K562 (cell line): ENCODE results near the gene KLHDC10. TPM values are rescaled to one million over a fixed set of nuclear protein-coding genes. Genes with fewer than 3 reads are reported as not detected.
"Not testable (repeated sequence)": the region's sequence is repeated elsewhere in the genome, so short reads cannot be mapped to it uniquely, and the experiment has no call there.

Source experiments
- ATAC-seq: fragments of 200-7000 bp; cut with Tn5 transposase; 3 replicates; pipeline ENCODE4 v1.9.1; 2020; ENCODE audit warnings: moderate library complexity
- BruUV-seq: library from RNA; stranded (reverse); fragments of 400-500 nt; replicated peaks from 2 replicates; lab custom pipeline; 2021; lab: Mats Ljungman, UMichigan
- CTCF ChIA-PET: fragments of 300-600 bp; formaldehyde crosslinking; extraction: SDS; loops from one replicate; lab custom pipeline; 2021; ENCODE audit warnings: low intra/inter-chr PET ratio; lab: Yijun Ruan, JAX
- POLR2A ChIA-PET: fragments of 300-600, 350-650 bp; sonication (Branson Sonifier 250); formaldehyde crosslinking; extraction: SDS; loops from one replicate; lab custom pipeline; 2021; ENCODE audit warnings: antibody characterized with exemption, inconsistent platforms; lab: Yijun Ruan, JAX
- DNase-seq, 4 experiments: peaks; one replicate each; pipeline versions ENCODE4 v3.0.0 to v3.0.0-alpha.2; 2011 to 2018; ENCODE audit warnings: low spot score in 3 of 4, mixed read lengths in 3 of 4; ENCODE audit errors: extremely low read depth in 1 of 4
- FAIRE-seq: peaks from 2 replicates; lab custom pipeline; 2011; peaks lifted over from hg19 to GRCh38; lab: Jason Lieb, UNC
- H2AFZ ChIP-seq: 2 replicates; pipeline ENCODE4 v1.6.0; 2011; ENCODE audit warnings: low read depth, low read length, control low read depth, inconsistent platforms
- H3K27ac ChIP-seq: fragments of 200-600 bp; 3 replicates; pipeline ENCODE4 v1.8.0; 2011; ENCODE audit warnings: low read depth, mild to moderate bottlenecking, control low read depth, inconsistent platforms, low read length, moderate library complexity, mixed read lengths; ENCODE audit errors: extremely low read depth
- H3K27me3 ChIP-seq, 2 experiments: fragments of 300-600 bp in 1 of 2; 2 replicates in 1 of 2; 3 replicates in 1 of 2; pipeline versions ENCODE4 v1.6.0 to v1.8.0; 2011; ENCODE audit warnings: inconsistent platforms in 2 of 2, low read length in 2 of 2, mild to moderate bottlenecking in 1 of 2, mixed read lengths in 1 of 2, moderate library complexity in 1 of 2; ENCODE audit not compliant: control insufficient read depth in 2 of 2, insufficient read depth in 2 of 2
- H3K36me3 ChIP-seq: fragments of 300-600 bp; 3 replicates; pipeline ENCODE4 v1.8.0; 2011; ENCODE audit warnings: mild to moderate bottlenecking, low read length, inconsistent platforms; ENCODE audit not compliant: control insufficient read depth, insufficient read depth
- H3K4me1 ChIP-seq, 2 experiments: fragments of 200-600 bp in 1 of 2; replicated peaks in 1 of 2; 2 replicates in 1 of 2; 3 replicates in 1 of 2; pipeline versions ENCODE4 v1.5.1 to v1.8.0; 2011; ENCODE audit warnings: inconsistent platforms in 2 of 2, low read length in 2 of 2, mild to moderate bottlenecking in 1 of 2, mixed read lengths in 1 of 2, moderate library complexity in 1 of 2; ENCODE audit not compliant: control insufficient read depth in 2 of 2, insufficient read depth in 2 of 2
- H3K4me2 ChIP-seq: 2 replicates; pipeline ENCODE4 v1.6.1; 2011; ENCODE audit warnings: low read length, control low read depth, inconsistent platforms, mixed read lengths; ENCODE audit not compliant: insufficient read depth
- H3K4me3 ChIP-seq: fragments of 200-600 bp; sonication (generic), shearing (Covaris generic); 2 replicates; pipeline ENCODE4 v1.5.1; 2016; ENCODE audit warnings: control low read depth, inconsistent platforms
- H3K79me2 ChIP-seq: fragments of 200-600 bp; 3 replicates; pipeline ENCODE4 v1.8.0; 2011; ENCODE audit warnings: low read length, inconsistent platforms; ENCODE audit not compliant: control insufficient read depth, insufficient read depth
- H3K9ac ChIP-seq, 2 experiments: 2 replicates each; pipeline versions ENCODE4 v1.6.0 to v1.6.1; 2011; ENCODE audit warnings: low read depth in 2 of 2, low read length in 2 of 2, control low read depth in 1 of 2, inconsistent platforms in 1 of 2, mild to moderate bottlenecking in 1 of 2, mixed read lengths in 1 of 2; ENCODE audit not compliant: insufficient read depth in 1 of 2
- H3K9me1 ChIP-seq: one replicate; pipeline ENCODE4 v1.6.0; 2011; ENCODE audit warnings: inconsistent platforms, mild to moderate bottlenecking, low read length, moderate library complexity; ENCODE audit not compliant: control insufficient read depth, insufficient read depth
- H3K9me3 ChIP-seq: replicated peaks from 2 replicates; pipeline ENCODE4 v1.5.1; 2011; ENCODE audit warnings: low read depth, low read length, inconsistent platforms; ENCODE audit not compliant: control insufficient read depth, insufficient read depth
- H4K20me1 ChIP-seq: replicated peaks from 2 replicates; pipeline ENCODE4 v1.6.1; 2011; ENCODE audit warnings: low read length, inconsistent platforms, mixed read lengths; ENCODE audit not compliant: control insufficient read depth, insufficient read depth
- ATF3 ChIP-seq, 2 experiments: fragments of 450-650 bp in 1 of 2; sonication (generic) in 1 of 2; formaldehyde crosslinking in 1 of 2; IDR thresholded peaks in 1 of 2; conservative IDR thresholded peaks in 1 of 2; 2 replicates each; pipeline versions ENCODE4 v1.6.1 to v1.8.1; 2016 to 2023; ENCODE audit warnings: mild to moderate bottlenecking in 2 of 2, moderate library complexity in 2 of 2, inconsistent platforms in 1 of 2, missing genetic modification reagents in 1 of 2
- CEBPB ChIP-seq: fragments of 450-650 bp; IDR thresholded peaks from 2 replicates; pipeline ENCODE4 v1.6.1; 2016; ENCODE audit warnings: missing genetic modification characterization, missing compliant biosample characterization
- CEBPG ChIP-seq, 3 experiments: fragments of 200-800 bp in 1 of 3; sonication (Bioruptor generic) in 1 of 3; sonication (generic) in 1 of 3; formaldehyde crosslinking in 1 of 3; IDR thresholded peaks in 2 of 3; conservative IDR thresholded peaks in 1 of 3; 2 replicates each; pipeline versions ENCODE4 v1.6.1 to v1.8.0; 2016 to 2022; ENCODE audit warnings: missing compliant biosample characterization in 2 of 3, missing genetic modification characterization in 2 of 3, mild to moderate bottlenecking in 1 of 3, missing genetic modification reagents in 1 of 3
- SUPT5H ChIP-seq: fragments of 450-650 bp; IDR thresholded peaks from 2 replicates; pipeline ENCODE4 v1.6.1; 2016
- ZNF121 ChIP-seq: sonication (generic); formaldehyde crosslinking; conservative IDR thresholded peaks from 2 replicates; pipeline ENCODE4 v1.8.0; 2022; ENCODE audit warnings: missing genetic modification reagents
- WGBS: fragments of 100-300 bp; shearing (Covaris generic); methylation state at CpG from one replicate; pipeline ENCODE4 v1.1.6; 2016; ENCODE audit warnings: low coverage, mixed read lengths; ENCODE audit not compliant: insufficient coverage; ENCODE audit errors: missing lambda C conversion rate; 5-methylcytosine and 5-hydroxymethylcytosine counted together
- in situ Hi-C: fragments of 300-500 bp; cut with MboI; formaldehyde crosslinking; loops from 4 replicates; pipeline ENCODE4 v1.15.0; 2018; ENCODE audit warnings: inconsistent platforms, mixed read lengths
- intact Hi-C: fragments of 100-400 bp; cut with micrococcal nuclease; formaldehyde crosslinking; loops from 2 replicates; pipeline ENCODE4 v1.14.2; 2022
- polyA plus RNA-seq, 8 experiments: library from polyadenylated mRNA; depleted of rRNA in 4 of 8; stranded (reverse) in 5 of 8; unstranded in 3 of 8; fragments of >200 nt; fragmentation: Nextera tagmentation in 2 of 8; fragmentation: Illumina TruSeq in 1 of 8; extraction: Ambion mirVana in 2 of 8; extraction: Trizol in 1 of 8; gene quantifications; 2 replicates each; pipeline versions ENCODE4 v1.2.1 to v1.2.3, GENCODE V29; 2011 to 2014; ENCODE audit warnings: inconsistent platforms in 1 of 8, missing spikeins in 1 of 8
- small RNA-seq: library from RNA; depleted of rRNA; stranded (forward); fragments of <200 nt; gene quantifications from one replicate; pipeline ENCODE3, GENCODE V24; 2014
- total RNA-seq, 7 experiments: library from RNA; depleted of rRNA in 6 of 7; stranded (reverse); fragments of >200 nt in 6 of 7; fragmentation: Illumina TruSeq in 2 of 7; extraction: Trizol in 2 of 7; gene quantifications; 2 replicates each; pipeline versions ENCODE4 v1.2.1 to v1.2.3, GENCODE V29; 2011 to 2021; ENCODE audit warnings: low replicate concordance in 1 of 7

KLHDC10 gene
- total and polyA plus RNA-seq, 9 of the 15 experiments (the other 6 are each of a cell fraction or from before 2014, with no cell fraction given), result 9.8 to 80.5 (median 31.4) TPM

DNA sequence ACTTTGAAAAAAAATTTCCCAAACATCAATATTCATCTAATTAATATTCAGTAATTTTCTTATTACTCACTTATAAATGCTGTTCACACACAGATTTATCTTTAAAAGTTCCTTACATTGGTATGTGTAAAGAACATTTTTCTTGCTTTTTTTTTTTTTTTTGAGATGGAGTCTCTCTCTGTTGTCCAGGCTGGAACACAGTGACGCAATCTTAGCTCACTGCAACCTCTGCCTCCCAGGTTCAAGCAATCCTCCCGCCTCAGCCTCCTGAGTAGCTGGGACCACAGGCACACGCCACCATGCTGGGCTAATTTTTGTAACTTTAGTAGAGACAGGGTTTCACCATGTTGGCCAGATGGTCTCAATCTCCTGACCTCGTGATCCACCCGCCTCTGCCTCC lies 114.0 kb downstream of the KLHDC10 start:
- H3K4me2 ChIP-seq; H3K9ac ChIP-seq; H3K4me3 ChIP-seq; FAIRE-seq; ATAC-seq; H3K9me1 ChIP-seq; CTCF ChIA-PET; DNase-seq; BruUV-seq; H3K9me3 ChIP-seq; H3K4me1 ChIP-seq; H4K20me1 ChIP-seq; H2AFZ ChIP-seq; intact Hi-C loops; in situ Hi-C loops; H3K27ac ChIP-seq; H3K27me3 ChIP-seq; TF ChIP-seq ATF3 (CRISPR knock-in tag; conservative IDR thresholded peaks at IDR 0.05); CEBPG (CRISPR knock-in tag; IDR thresholded peaks at IDR 0.05): not testable (repeated sequence)
- Histone ChIP-seq H3K79me2 (peaks cover 31% of the 10 kb centered on the region), H3K36me3 (peaks cover 88% of the 10 kb centered on the region)
- WGBS, result 80% methylated on average over 5 of the region's 5 CpGs
- TF ChIP-seq CEBPB (tag), result peak; percentile 84
- TF ChIP-seq ATF3 (IDR thresholded peaks at IDR 0.05), result peak; percentile 23; the same call in 1 of the 2 replicates
- TF ChIP-seq SUPT5H, result 0 out of 2 replicates have a peak, but pooled peaks have one; percentile 25
- TF ChIP-seq CEBPG (tag; conservative IDR thresholded peaks at IDR 0.05 in 1 of 2, IDR thresholded peaks at IDR 0.05 in 1 of 2), result peak in 1 of 2 experiments; percentile 45; a peak in 3 of 4 replicates
- peak; percentile 83 for TF ChIP-seq ZNF121 (CRISPR knock-in tag)
- POLR2A ChIA-PET, result interaction anchor here (0.8 to 1.9 kb wide), 4 partner anchors 8 to 13 kb away, joined by 3 to 7 read pairs (median 4); no protein-coding TSS in a partner anchor

Small RNA genes lying within 50 kb of the gene (small RNA-seq; reads per million reads assigned to genes)
- gene RNA5SP245, result not detected

Other genes starting within 250 kb of the KLHDC10 start
- 11.2 and 13.1 TPM in 2 replicates for gene UBE2H, start 117.6 kb upstream of the KLHDC10 start, total RNA-seq (2014; rRNA removed)
- gene UBE2H, start 117.6 kb upstream of the KLHDC10 start, total RNA-seq (2014; rRNA removed; fragmentation: Illumina TruSeq; extraction: Trizol), result 15.6 and 16.5 TPM in 2 replicates
- gene UBE2H, start 117.6 kb upstream of the KLHDC10 start, total RNA-seq (2015; rRNA removed; fragmentation: Illumina TruSeq; extraction: Trizol), result 10.3 and 13.3 TPM in 2 replicates
- 16.0 and 17.4 TPM in 2 replicates for gene UBE2H, start 117.6 kb upstream of the KLHDC10 start, total RNA-seq (2021)
- gene UBE2H, start 117.6 kb upstream of the KLHDC10 start, polyA plus RNA-seq (2011; rRNA removed), result 29.9 and 33.0 TPM in 2 replicates
- 16.1 and 28.2 TPM in 2 replicates for gene UBE2H, start 117.6 kb upstream of the KLHDC10 start, polyA plus RNA-seq (2014; fragmentation: Illumina TruSeq; extraction: Trizol)
- 1 to 10 TPM; 6.3 to 6.9 TPM for gene UBE2H, start 117.6 kb upstream of the KLHDC10 start, polyA plus RNA-seq (2014; fragmentation: Nextera tagmentation; extraction: Ambion mirVana)
- gene UBE2H, start 117.6 kb upstream of the KLHDC10 start, polyA plus RNA-seq (2014; rRNA removed), result 12.3 and 13.3 TPM in 2 replicates
- gene ZC3HC1, start 19.2 kb upstream of the KLHDC10 start, total RNA-seq (2014; rRNA removed), result 39.9 and 58.3 TPM in 2 replicates
- 57.9 and 58.7 TPM in 2 replicates for gene ZC3HC1, start 19.2 kb upstream of the KLHDC10 start, total RNA-seq (2014; rRNA removed; fragmentation: Illumina TruSeq; extraction: Trizol)
- gene ZC3HC1, start 19.2 kb upstream of the KLHDC10 start, total RNA-seq (2015; rRNA removed; fragmentation: Illumina TruSeq; extraction: Trizol), result 60.8 and 61.1 TPM in 2 replicates
- gene ZC3HC1, start 19.2 kb upstream of the KLHDC10 start, total RNA-seq (2021), result 61.3 and 61.5 TPM in 2 replicates
- 86.1 and 93.1 TPM in 2 replicates for gene ZC3HC1, start 19.2 kb upstream of the KLHDC10 start, polyA plus RNA-seq (2011; rRNA removed)
- 79.1 and 88.3 TPM in 2 replicates for gene ZC3HC1, start 19.2 kb upstream of the KLHDC10 start, polyA plus RNA-seq (2014; fragmentation: Illumina TruSeq; extraction: Trizol)
- gene ZC3HC1, start 19.2 kb upstream of the KLHDC10 start, polyA plus RNA-seq (2014; fragmentation: Nextera tagmentation; extraction: Ambion mirVana), result 100 to 1,000 TPM; 182 to 184 TPM
- gene ZC3HC1, start 19.2 kb upstream of the KLHDC10 start, polyA plus RNA-seq (2014; rRNA removed), result 41.4 and 53.6 TPM in 2 replicates
- 36.8 and 37.9 TPM in 2 replicates for gene TMEM209, start 134.9 kb downstream of the KLHDC10 start, total RNA-seq (2014; rRNA removed)
- 77.2 and 88.2 TPM in 2 replicates for gene TMEM209, start 134.9 kb downstream of the KLHDC10 start, total RNA-seq (2014; rRNA removed; fragmentation: Illumina TruSeq; extraction: Trizol)
- gene TMEM209, start 134.9 kb downstream of the KLHDC10 start, total RNA-seq (2015; rRNA removed; fragmentation: Illumina TruSeq; extraction: Trizol), result 67.3 and 75.1 TPM in 2 replicates
- gene TMEM209, start 134.9 kb downstream of the KLHDC10 start, total RNA-seq (2021), result 68.9 and 76.6 TPM in 2 replicates
- 116 and 182 TPM in 2 replicates for gene TMEM209, start 134.9 kb downstream of the KLHDC10 start, polyA plus RNA-seq (2011; rRNA removed)
- gene TMEM209, start 134.9 kb downstream of the KLHDC10 start, polyA plus RNA-seq (2014; fragmentation: Illumina TruSeq; extraction: Trizol), result 72.4 and 88.5 TPM in 2 replicates
- gene TMEM209, start 134.9 kb downstream of the KLHDC10 start, polyA plus RNA-seq (2014; fragmentation: Nextera tagmentation; extraction: Ambion mirVana), result 10 to 100 TPM; 74.6 to 82.1 TPM
- gene TMEM209, start 134.9 kb downstream of the KLHDC10 start, polyA plus RNA-seq (2014; rRNA removed), result 42.7 and 48.0 TPM in 2 replicates
- gene SSMEM1, start 137.3 kb downstream of the KLHDC10 start, total RNA-seq (2014; rRNA removed), result not detected in 2 replicates
- 0.18 and 0.32 TPM in 2 replicates for gene SSMEM1, start 137.3 kb downstream of the KLHDC10 start, total RNA-seq (2014; rRNA removed; fragmentation: Illumina TruSeq; extraction: Trizol)
- not detected in 2 replicates for gene SSMEM1, start 137.3 kb downstream of the KLHDC10 start, total RNA-seq (2015; rRNA removed; fragmentation: Illumina TruSeq; extraction: Trizol)
- gene SSMEM1, start 137.3 kb downstream of the KLHDC10 start, total RNA-seq (2021), result 0.16 TPM in 1 of 2 replicates, not detected in the other
- gene SSMEM1, start 137.3 kb downstream of the KLHDC10 start, polyA plus RNA-seq (2011; rRNA removed), result 0.12 and 0.13 TPM in 2 replicates
- gene SSMEM1, start 137.3 kb downstream of the KLHDC10 start, polyA plus RNA-seq (2014; fragmentation: Illumina TruSeq; extraction: Trizol), result 0.25 TPM in 1 of 2 replicates, not detected in the other
- gene SSMEM1, start 137.3 kb downstream of the KLHDC10 start, polyA plus RNA-seq (2014; fragmentation: Nextera tagmentation; extraction: Ambion mirVana), result under 1 TPM; 0.10 to 0.28 TPM
- not detected in 2 replicates for gene SSMEM1, start 137.3 kb downstream of the KLHDC10 start, polyA plus RNA-seq (2014; rRNA removed)
- 0.24 TPM in 1 of 2 replicates, not detected in the other for gene CPA2, start 196.3 kb downstream of the KLHDC10 start, total RNA-seq (2014; rRNA removed)
- not detected in 2 replicates for gene CPA2, start 196.3 kb downstream of the KLHDC10 start, total RNA-seq (2014; rRNA removed; fragmentation: Illumina TruSeq; extraction: Trizol)
- not detected in 2 replicates for gene CPA2, start 196.3 kb downstream of the KLHDC10 start, total RNA-seq (2015; rRNA removed; fragmentation: Illumina TruSeq; extraction: Trizol)
- 0.84 and 1.2 TPM in 2 replicates for gene CPA2, start 196.3 kb downstream of the KLHDC10 start, total RNA-seq (2021)
- gene CPA2, start 196.3 kb downstream of the KLHDC10 start, polyA plus RNA-seq (2011; rRNA removed), result 0.11 TPM in 1 of 2 replicates, not detected in the other
- 0.09 TPM in 1 of 2 replicates, not detected in the other for gene CPA2, start 196.3 kb downstream of the KLHDC10 start, polyA plus RNA-seq (2014; fragmentation: Illumina TruSeq; extraction: Trizol)
- under 1 TPM in 1 of 2 experiments, not detected in 1; 0.04 TPM for gene CPA2, start 196.3 kb downstream of the KLHDC10 start, polyA plus RNA-seq (2014; fragmentation: Nextera tagmentation; extraction: Ambion mirVana)
- 0.05 and 0.20 TPM in 2 replicates for gene CPA2, start 196.3 kb downstream of the KLHDC10 start, polyA plus RNA-seq (2014; rRNA removed)
- gene CPA4, start 222.6 kb downstream of the KLHDC10 start, total RNA-seq (2014; rRNA removed), result not detected in 2 replicates
- not detected in 2 replicates for gene CPA4, start 222.6 kb downstream of the KLHDC10 start, total RNA-seq (2014; rRNA removed; fragmentation: Illumina TruSeq; extraction: Trizol)
- gene CPA4, start 222.6 kb downstream of the KLHDC10 start, total RNA-seq (2015; rRNA removed; fragmentation: Illumina TruSeq; extraction: Trizol), result not detected in 2 replicates
- gene CPA4, start 222.6 kb downstream of the KLHDC10 start, total RNA-seq (2021), result not detected in 2 replicates
- 0.05 TPM in 1 of 2 replicates, not detected in the other for gene CPA4, start 222.6 kb downstream of the KLHDC10 start, polyA plus RNA-seq (2011; rRNA removed)
- not detected in 2 replicates for gene CPA4, start 222.6 kb downstream of the KLHDC10 start, polyA plus RNA-seq (2014; fragmentation: Illumina TruSeq; extraction: Trizol)
- gene CPA4, start 222.6 kb downstream of the KLHDC10 start, polyA plus RNA-seq (2014; fragmentation: Nextera tagmentation; extraction: Ambion mirVana), result not detected
- gene CPA4, start 222.6 kb downstream of the KLHDC10 start, polyA plus RNA-seq (2014; rRNA removed), result not detected in 2 replicates